Small intestine (tissue), 7 donors: ENCODE results near the gene GNAL. TPM values are rescaled to one million over a fixed set of nuclear protein-coding genes. Genes with fewer than 3 reads are reported as not detected.
A peak's percentile ranks its signal among the peaks of the same experiment; 100 is the strongest.

ENCODE experiments used
- DNase-seq, 2 donors: peaks; one replicate each; pipeline versions ENCODE4 v3.0.0 to v3.0.0-alpha.2; 2013
- FAIRE-seq: peaks from 2 replicates; lab custom pipeline; 2012; peaks lifted over from hg19 to GRCh38; lab: Jason Lieb, UNC
- H3K27ac ChIP-seq, 3 donors: one replicate each; pipeline ENCODE4 v1.5.1; 2013; ENCODE audit warnings: low read length in 2 of 3, mild to moderate bottlenecking in 2 of 3, control low read depth in 1 of 3, inconsistent platforms in 1 of 3, low read depth in 1 of 3, moderate library complexity in 1 of 3
- H3K27me3 ChIP-seq, 3 donors: one replicate each; pipeline ENCODE4 v1.6.1; 2013; ENCODE audit warnings: low read length in 3 of 3, inconsistent platforms in 1 of 3; ENCODE audit not compliant: control insufficient read depth in 3 of 3, insufficient read depth in 3 of 3
- H3K36me3 ChIP-seq, 3 donors: one replicate each; pipeline ENCODE4 v1.6.1; 2013; ENCODE audit warnings: low read length in 3 of 3, inconsistent platforms in 1 of 3, low read depth in 1 of 3, mild to moderate bottlenecking in 1 of 3, moderate library complexity in 1 of 3; ENCODE audit not compliant: control insufficient read depth in 3 of 3, insufficient read depth in 2 of 3
- H3K4me1 ChIP-seq, 3 donors: one replicate each; pipeline ENCODE4 v1.6.1; 2013; ENCODE audit warnings: low read length in 2 of 3, inconsistent platforms in 1 of 3, low read depth in 1 of 3, mild to moderate bottlenecking in 1 of 3, moderate library complexity in 1 of 3; ENCODE audit not compliant: control insufficient read depth in 3 of 3, insufficient read depth in 2 of 3
- H3K4me3 ChIP-seq, 3 donors: one replicate each; pipeline ENCODE4 v1.5.1; 2013; ENCODE audit warnings: low read length in 3 of 3, control low read depth in 1 of 3, inconsistent platforms in 1 of 3, low read depth in 1 of 3, mild to moderate bottlenecking in 1 of 3, moderate library complexity in 1 of 3
- H3K9me3 ChIP-seq, 2 donors: one replicate each; pipeline ENCODE4 v1.6.1; 2013; ENCODE audit warnings: low read depth in 1 of 2, low read length in 1 of 2; ENCODE audit not compliant: control insufficient read depth in 2 of 2, insufficient read depth in 1 of 2
- WGBS, 3 donors: extraction: QIAGEN DNeasy Blood & Tissue Kit; methylation state at CpG; one replicate each; pipeline ENCODE4 v1.1.7; 2013; 5-methylcytosine and 5-hydroxymethylcytosine counted together
- polyA plus RNA-seq, 4 donors: library from polyadenylated mRNA; stranded (reverse) in 3 of 4; unstranded in 1 of 4; fragments of 200-250 nt in 3 of 4; fragments of 120-200 nt in 1 of 4; gene quantifications; one replicate each; pipeline versions ENCODE4 v1.2.1 to v1.2.3, GENCODE V29; 2013
- donor health status: healthy with polysubstance abuse.
- donor health status: control.
- donor health status: control.
- donor health status: Bipolar disorder and iron deficiency.
- donor health status: healthy.

GNAL gene
- polyA plus RNA-seq, 4 donors: 0.45 to 6.4 (median 1.4) TPM

GRCh38 chr18:11817229-11817628 is 128.2 kb downstream of the GNAL start:
- H3K9me3 ChIP-seq: no peaks in the 10 kb centered on the region
- no peak overlapping the region for H3K4me3 ChIP-seq
- H3K27me3 ChIP-seq: no peaks in the 10 kb centered on the region
- DNase-seq (no peak), FAIRE-seq (no peak)
- no peaks in the 10 kb centered on the region for H3K36me3 ChIP-seq
- no peaks in the 10 kb centered on the region for H3K4me1 ChIP-seq
- no peak overlapping the region for H3K27ac ChIP-seq
- WGBS, 3 donors: 58 to 78% (median 61%) methylated on average over 6 of the region's 6 CpGs

GRCh38 chr18:11818486-11819203 is 129.6 kb downstream of the GNAL start:
- H3K4me3 ChIP-seq: no peak overlapping the region
- no peaks in the 10 kb centered on the region for H3K36me3 ChIP-seq
- H3K4me1 ChIP-seq: no peaks in the 10 kb centered on the region
- no peaks in the 10 kb centered on the region for H3K9me3 ChIP-seq
- DNase-seq: no peak
- no peak overlapping the region for H3K27ac ChIP-seq
- FAIRE-seq: no peak
- no peaks in the 10 kb centered on the region for H3K27me3 ChIP-seq
- WGBS, 3 donors: 74 to 81% (median 78%) methylated on average over 17 of the region's 17 CpGs

GRCh38 chr18:11819938-11820337 is 130.9 kb downstream of the GNAL start:
- H3K36me3 ChIP-seq: no peaks in the 10 kb centered on the region
- FAIRE-seq (no peak), DNase-seq (no peak)
- H3K9me3 ChIP-seq: no peaks in the 10 kb centered on the region
- no peaks in the 10 kb centered on the region for H3K27me3 ChIP-seq
- H3K4me1 ChIP-seq: no peaks in the 10 kb centered on the region
- no peak overlapping the region for H3K27ac ChIP-seq
- H3K4me3 ChIP-seq: no peak overlapping the region
- 82 to 91% (median 88%) methylated on average over 2 of the region's 2 CpGs for WGBS, 3 donors

GRCh38 chr18:11820697-11821096 is 131.6 kb downstream of the GNAL start:
- H3K27ac ChIP-seq: no peak overlapping the region
- no peak for DNase-seq
- H3K4me3 ChIP-seq: no peak overlapping the region
- WGBS, 3 donors: 51 to 74% (median 67%) methylated on average over 2 of the region's 2 CpGs
- no peaks in the 10 kb centered on the region for H3K4me1 ChIP-seq
- H3K36me3 ChIP-seq: no peaks in the 10 kb centered on the region
- FAIRE-seq: no peak
- H3K9me3 ChIP-seq: no peaks in the 10 kb centered on the region
- H3K27me3 ChIP-seq: no peaks in the 10 kb centered on the region

GRCh38 chr18:11821208-11821607 is 132.1 kb downstream of the GNAL start:
- no peak overlapping the region for H3K4me3 ChIP-seq
- DNase-seq: no peak
- FAIRE-seq: no peak
- H3K27me3 ChIP-seq: no peaks in the 10 kb centered on the region
- H3K27ac ChIP-seq: no peak overlapping the region
- WGBS, 3 donors: 93% methylated on average over 7 of the region's 7 CpGs
- no peaks in the 10 kb centered on the region for H3K9me3 ChIP-seq
- H3K36me3 ChIP-seq: no peaks in the 10 kb centered on the region
- no peaks in the 10 kb centered on the region for H3K4me1 ChIP-seq

- no peaks in the 10 kb centered on the region for H3K36me3 ChIP-seq
- no peak overlapping the region for H3K27ac ChIP-seq
- H3K27me3 ChIP-seq: no peaks in the 10 kb centered on the region
- no peaks in the 10 kb centered on the region for H3K9me3 ChIP-seq
- DNase-seq (no peak), FAIRE-seq (no peak)
- H3K4me1 ChIP-seq: no peaks in the 10 kb centered on the region
- no peak overlapping the region for H3K4me3 ChIP-seq
- 93 to 95% (median 94%) methylated on average over 38 to 40 of the region's 40 CpGs for WGBS, 3 donors
Observed at GRCh38 chr18:11821643-11822237, 132.7 kb downstream of the GNAL start.

- no peaks in the 10 kb centered on the region for H3K36me3 ChIP-seq
- H3K27me3 ChIP-seq: no peaks in the 10 kb centered on the region
- no peaks in the 10 kb centered on the region for H3K9me3 ChIP-seq
- WGBS, 3 donors: 44 to 60% (median 57%) methylated on average over 5 of the region's 5 CpGs
- no peak overlapping the region for H3K27ac ChIP-seq
- no peaks in the 10 kb centered on the region for H3K4me1 ChIP-seq
- FAIRE-seq (no peak), DNase-seq (no peak)
- H3K4me3 ChIP-seq: no peak overlapping the region
Observed at GRCh38 chr18:11823545-11823944, 134.5 kb downstream of the GNAL start.

GRCh38 chr18:11826836-11827235 is 137.8 kb downstream of the GNAL start:
- DNase-seq (peak; percentile 11 to 17), FAIRE-seq (no peak)
- no peak overlapping the region for H3K27ac ChIP-seq
- no peaks in the 10 kb centered on the region for H3K36me3 ChIP-seq
- H3K27me3 ChIP-seq: no peaks in the 10 kb centered on the region
- H3K4me1 ChIP-seq: no peaks in the 10 kb centered on the region
- WGBS, 3 donors: 76 to 85% (median 81%) methylated on average over 12 of the region's 12 CpGs
- no peaks in the 10 kb centered on the region for H3K9me3 ChIP-seq
- H3K4me3 ChIP-seq: no peak overlapping the region
